BLaER1 treated with 17β-estradiol and CSF1 and Interleukin-3, amounts not matched to agents 10 nM and 100 nM (cell line): ENCODE measurements around the gene SPTY2D1.

Source experiments
- H3K27ac ChIP-seq, 11 experiments: shearing (Covaris generic); formaldehyde crosslinking; 2 replicates each; pipeline ENCODE4 v1.8.1; 2022
- H3K27me3 ChIP-seq, 11 experiments: shearing (Covaris generic); formaldehyde crosslinking; 2 replicates each; pipeline ENCODE4 v1.8.1; 2022
- H3K36me3 ChIP-seq, 11 experiments: shearing (Covaris generic); formaldehyde crosslinking; 2 replicates each; pipeline ENCODE4 v1.8.1; 2022
- H3K4me1 ChIP-seq, 10 experiments: shearing (Covaris generic); formaldehyde crosslinking; 2 replicates each; pipeline ENCODE4 v1.8.1; 2022
- H3K4me2 ChIP-seq, 11 experiments: shearing (Covaris generic); formaldehyde crosslinking; 2 replicates each; pipeline ENCODE4 v1.8.1; 2022
- H3K4me3 ChIP-seq, 10 experiments: shearing (Covaris generic); formaldehyde crosslinking; 2 replicates each; pipeline ENCODE4 v1.8.1; 2022
- H3K9ac ChIP-seq, 11 experiments: shearing (Covaris generic); formaldehyde crosslinking; 2 replicates each; pipeline ENCODE4 v1.8.1; 2022
- H3K9me3 ChIP-seq, 11 experiments: shearing (Covaris generic); formaldehyde crosslinking; replicated peaks in 1 of 11; 2 replicates each; pipeline ENCODE4 v1.8.1; 2022
- H4K20me1 ChIP-seq, 11 experiments: shearing (Covaris generic); formaldehyde crosslinking; 2 replicates each; pipeline ENCODE4 v1.8.1; 2022
- Cebpa-rat ChIP-seq, 11 experiments: shearing (Covaris generic); IDR thresholded peaks; 2 replicates each; pipeline ENCODE4 v1.8.1; 2022

The SPTY2D1 gene

GRCh38 chr11:18632841-18633240 lies 1.3 kb downstream of the SPTY2D1 start:
- Histone ChIP-seq H3K27ac (peak overlapping the region in 1 of 11 experiments; percentile 86; a peak in 1 of 22 replicates), H3K4me2 (peak overlapping the region; percentile 90 to 98 (median 95)), H3K9me3 (no peaks in the 10 kb centered on the region), H4K20me1 (peaks cover 27 to 62% (median 52%) of the 10 kb centered on the region in 11 experiments; a peak in 19 of 22 replicates), H3K36me3 (peaks cover 0 to 17% (median 7%) of the 10 kb centered on the region in 11 experiments; a peak in 8 of 22 replicates), H3K4me3 (peak overlapping the region; percentile 81 to 99 (median 92)), H3K4me1 (peaks cover 18 to 25% (median 22%) of the 10 kb centered on the region in 10 experiments), H3K27me3 (no peaks in the 10 kb centered on the region), H3K9ac (peak overlapping the region; percentile 85 to 95 (median 91); a peak in 21 of 22 replicates)
- TF ChIP-seq Cebpa-rat (IDR thresholded peaks at IDR 0.05): no peak

- H3K4me2 ChIP-seq: no peak overlapping the region
- no peak for TF ChIP-seq Cebpa-rat (IDR thresholded peaks at IDR 0.05)
- H3K27me3 ChIP-seq: no peaks in the 10 kb centered on the region
- no peak overlapping the region for H3K27ac ChIP-seq
- peaks cover 4 to 18% (median 10%) of the 10 kb centered on the region in 10 experiments; a peak in 19 of 20 replicates for H3K4me1 ChIP-seq
- H3K9ac ChIP-seq: no peak overlapping the region
- peaks cover 8 to 23% (median 18%) of the 10 kb centered on the region in 11 experiments; a peak in 19 of 22 replicates for H3K9me3 ChIP-seq
- no peak overlapping the region for H3K4me3 ChIP-seq
- peaks cover 7 to 36% (median 25%) of the 10 kb centered on the region in 11 experiments; a peak in 19 of 22 replicates for H3K36me3 ChIP-seq
- peaks cover 40 to 100% (median 81%) of the 10 kb centered on the region in 11 experiments; a peak in 19 of 22 replicates for H4K20me1 ChIP-seq
Measured at GRCh38 chr11:18624161-18624560, 10.0 kb downstream of the SPTY2D1 start.

- no peak overlapping the region for H3K27ac ChIP-seq
- H3K9ac ChIP-seq: no peak overlapping the region
- peaks cover 8 to 23% (median 18%) of the 10 kb centered on the region in 11 experiments; a peak in 19 of 22 replicates for H3K9me3 ChIP-seq
- H3K36me3 ChIP-seq: peaks cover 7 to 36% (median 25%) of the 10 kb centered on the region in 11 experiments; a peak in 19 of 22 replicates
- H4K20me1 ChIP-seq: peaks cover 39 to 100% (median 81%) of the 10 kb centered on the region in 11 experiments; a peak in 19 of 22 replicates
- H3K4me2 ChIP-seq: no peak overlapping the region
- peaks cover 8 to 22% (median 15%) of the 10 kb centered on the region in 10 experiments for H3K4me1 ChIP-seq
- no peaks in the 10 kb centered on the region for H3K27me3 ChIP-seq
- H3K4me3 ChIP-seq: no peak overlapping the region
- TF ChIP-seq Cebpa-rat (IDR thresholded peaks at IDR 0.05): no peak
Measured at GRCh38 chr11:18623707-18624106, 10.4 kb downstream of the SPTY2D1 start.

- H3K9ac ChIP-seq: peak overlapping the region; percentile 17 to 53 (median 24); a peak in 12 of 22 replicates
Measured at GRCh38 chr11:18618342-18619025, 15.7 kb downstream of the SPTY2D1 start.

GRCh38 chr11:18617688-18618341 lies 16.3 kb downstream of the SPTY2D1 start:
- Histone ChIP-seq H3K9ac (peak overlapping the region; percentile 17 to 53 (median 24); a peak in 11 of 22 replicates), H4K20me1 (peaks cover 40 to 93% (median 80%) of the 10 kb centered on the region in 11 experiments; a peak in 20 of 22 replicates), H3K27ac (peak overlapping the region in 9 of 11 experiments; percentile 18 to 79 (median 52); a peak in 17 of 22 replicates), H3K27me3 (no peaks in the 10 kb centered on the region), H3K4me3 (peak overlapping the region in 2 of 10 experiments; percentile 0 to 34; a peak in 1 of 20 replicates), H3K36me3 (peaks cover 28 to 44% (median 31%) of the 10 kb centered on the region in 11 experiments), H3K4me2 (peak overlapping the region; percentile 46 to 85 (median 78)), H3K9me3 (peaks cover 0 to 5% (median 0%) of the 10 kb centered on the region in 11 experiments; a peak in 1 of 22 replicates), H3K4me1 (peaks cover 27 to 56% (median 47%) of the 10 kb centered on the region in 10 experiments)
- TF ChIP-seq Cebpa-rat (IDR thresholded peaks at IDR 0.05): no peak

More at GRCh38 chr11:18618342-18619025, 15.7 kb downstream of the SPTY2D1 start:
- peaks cover 0 to 9% (median 4%) of the 10 kb centered on the region in 11 experiments; a peak in 17 of 22 replicates for H3K9me3 ChIP-seq
- H3K4me3 ChIP-seq: peak overlapping the region in 2 of 10 experiments; percentile 0 to 34; a peak in 1 of 20 replicates
- TF ChIP-seq Cebpa-rat (IDR thresholded peaks at IDR 0.05): no peak
- peaks cover 27 to 56% (median 47%) of the 10 kb centered on the region in 10 experiments for H3K4me1 ChIP-seq
- H3K27me3 ChIP-seq: no peaks in the 10 kb centered on the region
- H4K20me1 ChIP-seq: peaks cover 40 to 95% (median 80%) of the 10 kb centered on the region in 11 experiments; a peak in 20 of 22 replicates
- peaks cover 22 to 45% (median 27%) of the 10 kb centered on the region in 11 experiments for H3K36me3 ChIP-seq
- peak overlapping the region in 9 of 11 experiments; percentile 18 to 79 (median 52); a peak in 17 of 22 replicates for H3K27ac ChIP-seq
- peak overlapping the region; percentile 46 to 85 (median 78) for H3K4me2 ChIP-seq

GRCh38 chr11:18615628-18616392 lies 18.3 kb downstream of the SPTY2D1 start:
- no peak for TF ChIP-seq Cebpa-rat (IDR thresholded peaks at IDR 0.05)
- Histone ChIP-seq H3K4me1 (peaks cover 27 to 56% (median 47%) of the 10 kb centered on the region in 10 experiments), H3K4me3 (no peak overlapping the region), H3K4me2 (peak overlapping the region in 7 of 11 experiments; percentile 0 to 85 (median 76); a peak in 11 of 22 replicates), H3K9me3 (no peaks in the 10 kb centered on the region), H3K27me3 (no peaks in the 10 kb centered on the region), H4K20me1 (peaks cover 28 to 73% (median 60%) of the 10 kb centered on the region in 11 experiments; a peak in 20 of 22 replicates), H3K27ac (peak overlapping the region in 8 of 11 experiments; percentile 14 to 79 (median 46); a peak in 12 of 22 replicates), H3K36me3 (peaks cover 48 to 62% (median 50%) of the 10 kb centered on the region in 11 experiments), H3K9ac (peak overlapping the region in 2 of 11 experiments; percentile 34 to 38; a peak in 4 of 22 replicates)

- Histone ChIP-seq H3K4me3 (no peak overlapping the region), H3K9me3 (no peaks in the 10 kb centered on the region), H3K9ac (no peak overlapping the region), H3K27ac (peak overlapping the region in 4 of 11 experiments; percentile 14 to 79 (median 73); a peak in 4 of 22 replicates), H3K4me2 (peak overlapping the region in 1 of 11 experiments; percentile 85; a peak in 1 of 22 replicates), H3K4me1 (peaks cover 27 to 49% (median 42%) of the 10 kb centered on the region in 10 experiments), H3K36me3 (peaks cover 59 to 74% (median 62%) of the 10 kb centered on the region in 11 experiments), H3K27me3 (no peaks in the 10 kb centered on the region), H4K20me1 (peaks cover 19 to 61% (median 48%) of the 10 kb centered on the region in 11 experiments; a peak in 20 of 22 replicates)
- no peak for TF ChIP-seq Cebpa-rat (IDR thresholded peaks at IDR 0.05)
Measured at GRCh38 chr11:18614667-18615066, 19.5 kb downstream of the SPTY2D1 start.

- no peak overlapping the region for H3K27ac ChIP-seq
- no peak for TF ChIP-seq Cebpa-rat (IDR thresholded peaks at IDR 0.05)
- H3K4me2 ChIP-seq: no peak overlapping the region
- no peaks in the 10 kb centered on the region for H3K9me3 ChIP-seq
- H3K4me3 ChIP-seq: no peak overlapping the region
- H3K27me3 ChIP-seq: no peaks in the 10 kb centered on the region
- peaks cover 4 to 26% (median 20%) of the 10 kb centered on the region in 10 experiments for H3K4me1 ChIP-seq
- H4K20me1 ChIP-seq: peaks cover 0 to 39% (median 25%) of the 10 kb centered on the region in 11 experiments; a peak in 17 of 22 replicates
- peaks cover 81 to 97% (median 83%) of the 10 kb centered on the region in 11 experiments for H3K36me3 ChIP-seq
- H3K9ac ChIP-seq: no peak overlapping the region
Measured at GRCh38 chr11:18612394-18612793, 21.7 kb downstream of the SPTY2D1 start.
